Subcutaneous abdominal adipose tissue (tissue), 5 donors: Measurements from ENCODE around the gene COX5A.

ENCODE experiments used
- H3K27ac ChIP-seq: one replicate; pipeline ENCODE4 v1.7.0; 2013; ENCODE audit warnings: low read depth, mild to moderate bottlenecking, inconsistent platforms, low read length, moderate library complexity
- H3K27me3 ChIP-seq, 5 donors: one replicate each; pipeline ENCODE4 v1.7.0; 2013; ENCODE audit warnings: low read length in 5 of 5, inconsistent platforms in 1 of 5; ENCODE audit not compliant: control insufficient read depth in 5 of 5, insufficient read depth in 4 of 5
- H3K36me3 ChIP-seq, 5 donors: one replicate each; pipeline ENCODE4 v1.7.0; 2013; ENCODE audit warnings: low read length in 5 of 5; ENCODE audit not compliant: control insufficient read depth in 5 of 5, insufficient read depth in 5 of 5
- H3K4me1 ChIP-seq, 5 donors: one replicate each; pipeline ENCODE4 v1.7.0; 2013; ENCODE audit warnings: low read length in 5 of 5, mild to moderate bottlenecking in 3 of 5, moderate library complexity in 1 of 5; ENCODE audit not compliant: control insufficient read depth in 5 of 5, insufficient read depth in 5 of 5
- H3K4me3 ChIP-seq, 5 donors: one replicate each; pipeline ENCODE4 v1.7.0; 2013; ENCODE audit warnings: low read length in 5 of 5, low read depth in 1 of 5
- H3K9ac ChIP-seq, 5 donors: one replicate each; pipeline ENCODE4 v1.7.0; 2013; ENCODE audit warnings: low read length in 5 of 5, mild to moderate bottlenecking in 4 of 5, moderate library complexity in 3 of 5
- H3K9me3 ChIP-seq, 5 donors: one replicate each; pipeline ENCODE4 v1.7.0; 2013; ENCODE audit warnings: low read length in 5 of 5; ENCODE audit not compliant: control insufficient read depth in 5 of 5
- donor health status: healthy.
- donor health status: healthy.
- donor health status: healthy.
- donor health status: healthy.
- donor health status: healthy.

COX5A gene

GRCh38 chr15:74937590-74938371, at the start of gene COX5A:
Gene COX5A, minus strand, starts transcription at chr15:74938073. Its CDS starts 59 bp downstream, at chr15:74938014.
- H3K4me1 ChIP-seq: peaks cover 0 to 33% (median 18%) of the 10 kb centered on the region in 5 donors

GRCh38 chr15:74983725-74984231, 45.9 kb upstream of the COX5A start:
- Histone ChIP-seq H3K4me1 (no peaks in the 10 kb centered on the region), H3K27me3 (peaks cover 0 to 4% (median 3%) of the 10 kb centered on the region in 5 donors), H3K36me3 (no peaks in the 10 kb centered on the region), H3K4me3 (no peak overlapping the region), H3K27ac (no peak overlapping the region), H3K9me3 (no peaks in the 10 kb centered on the region), H3K9ac (no peak overlapping the region)

More at GRCh38 chr15:74937590-74938371, at the start of gene COX5A:
- Histone ChIP-seq H3K27ac (peak within 1 kb of the TSS; percentile 92), H3K9me3 (no peaks in the 10 kb centered on the region), H3K4me3 (peak within 1 kb of the TSS; percentile 81 to 92 (median 87)), H3K27me3 (no peaks in the 10 kb centered on the region), H3K36me3 (no peaks in the 10 kb centered on the region), H3K9ac (peak within 1 kb of the TSS; percentile 84 to 97 (median 86))

- H3K27me3 ChIP-seq: peaks cover 0 to 4% (median 3%) of the 10 kb centered on the region in 5 donors
- H3K9ac ChIP-seq: no peak overlapping the region
- no peaks in the 10 kb centered on the region for H3K9me3 ChIP-seq
- no peaks in the 10 kb centered on the region for H3K4me1 ChIP-seq
- H3K4me3 ChIP-seq: no peak overlapping the region
- H3K27ac ChIP-seq: no peak overlapping the region
- no peaks in the 10 kb centered on the region for H3K36me3 ChIP-seq
Observed at GRCh38 chr15:74982183-74982582, 44.3 kb upstream of the COX5A start.

- no peaks in the 10 kb centered on the region for H3K4me1 ChIP-seq
- H3K9ac ChIP-seq: no peak overlapping the region
- no peak overlapping the region for H3K4me3 ChIP-seq
- peaks cover 0 to 4% (median 0%) of the 10 kb centered on the region in 5 donors for H3K27me3 ChIP-seq
- H3K9me3 ChIP-seq: no peaks in the 10 kb centered on the region
- no peaks in the 10 kb centered on the region for H3K36me3 ChIP-seq
- H3K27ac ChIP-seq: no peak overlapping the region
Observed at GRCh38 chr15:74978503-74978902, 40.6 kb upstream of the COX5A start.

GRCh38 chr15:74978077-74978476, 40.2 kb upstream of the COX5A start:
- Histone ChIP-seq H3K27me3 (peaks cover 0 to 4% (median 0%) of the 10 kb centered on the region in 5 donors), H3K4me3 (no peak overlapping the region), H3K9ac (no peak overlapping the region), H3K27ac (no peak overlapping the region), H3K9me3 (no peaks in the 10 kb centered on the region), H3K36me3 (no peaks in the 10 kb centered on the region), H3K4me1 (no peaks in the 10 kb centered on the region)

- no peak overlapping the region for H3K27ac ChIP-seq
- H3K4me3 ChIP-seq: no peak overlapping the region
- peak overlapping the region in 1 of 5 donors; percentile 28 for H3K9ac ChIP-seq
Observed at GRCh38 chr15:74977599-74977998, 39.7 kb upstream of the COX5A start.

GRCh38 chr15:74976159-74976558, 38.3 kb upstream of the COX5A start:
- Histone ChIP-seq H3K4me3 (no peak overlapping the region), H3K9ac (no peak overlapping the region), H3K27me3 (peaks cover 0 to 4% (median 0%) of the 10 kb centered on the region in 5 donors), H3K4me1 (no peaks in the 10 kb centered on the region), H3K9me3 (no peaks in the 10 kb centered on the region), H3K27ac (no peak overlapping the region), H3K36me3 (no peaks in the 10 kb centered on the region)

More at GRCh38 chr15:74977599-74977998, 39.7 kb upstream of the COX5A start:
- Histone ChIP-seq H3K9me3 (no peaks in the 10 kb centered on the region), H3K4me1 (no peaks in the 10 kb centered on the region), H3K27me3 (peaks cover 0 to 4% (median 0%) of the 10 kb centered on the region in 5 donors), H3K36me3 (no peaks in the 10 kb centered on the region)

- Histone ChIP-seq H3K27ac (no peak overlapping the region), H3K4me1 (peaks cover 0 to 13% (median 0%) of the 10 kb centered on the region in 5 donors), H3K36me3 (no peaks in the 10 kb centered on the region), H3K9ac (no peak overlapping the region), H3K9me3 (no peaks in the 10 kb centered on the region), H3K27me3 (no peaks in the 10 kb centered on the region), H3K4me3 (no peak overlapping the region)
Observed at GRCh38 chr15:74967670-74968069, 29.8 kb upstream of the COX5A start.

GRCh38 chr15:74964794-74965193, 26.9 kb upstream of the COX5A start:
- Histone ChIP-seq H3K36me3 (no peaks in the 10 kb centered on the region), H3K4me1 (peaks cover 0 to 13% (median 0%) of the 10 kb centered on the region in 5 donors), H3K27me3 (no peaks in the 10 kb centered on the region), H3K9ac (no peak overlapping the region), H3K27ac (no peak overlapping the region), H3K4me3 (no peak overlapping the region), H3K9me3 (no peaks in the 10 kb centered on the region)

GRCh38 chr15:74963213-74963612, 25.3 kb upstream of the COX5A start:
- Histone ChIP-seq H3K27ac (no peak overlapping the region), H3K4me3 (no peak overlapping the region), H3K27me3 (peaks cover 0 to 10% (median 9%) of the 10 kb centered on the region in 5 donors), H3K9me3 (no peaks in the 10 kb centered on the region), H3K4me1 (peaks cover 2 to 23% (median 10%) of the 10 kb centered on the region in 5 donors), H3K9ac (no peak overlapping the region), H3K36me3 (no peaks in the 10 kb centered on the region)
